Mucosa of stomach (tissue), 1 donor: ENCODE data around the gene RABAC1.
"Not testable (repeated sequence)": the region's sequence is repeated elsewhere in the genome, so short reads cannot be mapped to it uniquely, and the experiment has no call there.

Experiments used
- H3K27me3 ChIP-seq: one replicate; pipeline ENCODE4 v1.7.0; 2013; ENCODE audit warnings: mild to moderate bottlenecking, low read length; ENCODE audit not compliant: control insufficient read depth, insufficient read depth
- H3K36me3 ChIP-seq: one replicate; pipeline ENCODE4 v1.7.0; 2013; ENCODE audit warnings: low read length; ENCODE audit not compliant: control insufficient read depth, insufficient read depth
- H3K4me1 ChIP-seq: one replicate; pipeline ENCODE4 v1.7.0; 2013; ENCODE audit warnings: mild to moderate bottlenecking, low read length; ENCODE audit not compliant: control insufficient read depth, insufficient read depth
- H3K4me3 ChIP-seq: one replicate; pipeline ENCODE4 v1.7.0; 2013; ENCODE audit warnings: low read length
- H3K9ac ChIP-seq: one replicate; pipeline ENCODE4 v1.7.0; 2013; ENCODE audit warnings: mild to moderate bottlenecking, low read length, moderate library complexity
- H3K9me3 ChIP-seq: one replicate; pipeline ENCODE4 v1.7.0; 2013; ENCODE audit warnings: mild to moderate bottlenecking, low read length, moderate library complexity; ENCODE audit not compliant: control insufficient read depth
- donor health status: Pancreatic carcinoma.

The RABAC1 gene

DNA sequence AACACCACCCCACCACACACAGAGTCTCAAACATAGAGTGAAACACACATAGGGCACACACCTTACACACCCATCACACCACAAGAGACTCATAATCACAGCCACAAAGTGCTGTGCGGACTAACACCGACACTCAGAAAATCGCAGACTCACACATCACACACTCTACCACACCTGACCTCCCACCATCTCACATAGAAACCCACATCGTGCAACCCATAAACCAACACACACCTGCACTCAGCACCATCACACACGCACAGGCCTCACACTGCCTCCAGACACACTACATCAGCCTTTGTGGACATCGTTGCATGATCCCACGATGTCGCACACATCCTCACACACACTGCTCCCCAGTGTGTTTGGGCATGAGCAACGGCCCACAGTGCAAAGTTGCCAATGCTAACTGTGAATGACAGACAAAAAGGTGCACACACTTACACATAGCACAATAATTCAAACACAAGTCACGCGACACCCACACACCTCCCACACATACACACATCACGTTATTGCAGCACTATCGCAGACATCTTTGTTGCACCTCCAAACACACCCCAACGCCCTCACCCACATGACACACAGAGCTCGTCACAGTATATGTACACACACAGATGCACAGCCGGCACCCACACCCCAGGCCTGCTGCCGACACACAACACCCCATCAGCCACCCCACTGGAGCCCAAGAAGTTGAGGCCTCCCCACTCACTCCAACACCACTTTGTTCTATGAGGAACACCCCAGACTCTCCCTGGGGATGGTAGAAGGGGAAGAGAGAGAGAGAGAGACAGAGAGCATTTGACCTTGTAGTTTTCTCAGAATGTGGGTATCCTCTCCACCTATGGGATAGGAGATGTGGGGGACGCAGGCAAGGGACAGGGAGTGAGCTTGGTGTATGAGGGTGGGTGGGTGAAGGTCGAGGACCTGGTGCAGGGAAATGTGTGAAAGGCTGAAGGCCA is 36.2 kb upstream of the RABAC1 start:
- H3K9ac ChIP-seq = no peak overlapping the region
- H3K27me3 ChIP-seq = peaks cover 72% of the 10 kb centered on the region
- H3K4me3 ChIP-seq = no peak overlapping the region
- H3K4me1 ChIP-seq = peaks cover 4% of the 10 kb centered on the region
- no peaks in the 10 kb centered on the region for H3K9me3 ChIP-seq
- no peaks in the 10 kb centered on the region for H3K36me3 ChIP-seq

- no peak overlapping the region for H3K9ac ChIP-seq
- no peaks in the 10 kb centered on the region for H3K9me3 ChIP-seq
- peaks cover 65% of the 10 kb centered on the region for H3K27me3 ChIP-seq
- H3K36me3 ChIP-seq = no peaks in the 10 kb centered on the region
- H3K4me3 ChIP-seq = no peak overlapping the region
- peaks cover 4% of the 10 kb centered on the region for H3K4me1 ChIP-seq
Observed at GRCh38 chr19:41994521-41994971, 35.4 kb upstream of the RABAC1 start.

DNA sequence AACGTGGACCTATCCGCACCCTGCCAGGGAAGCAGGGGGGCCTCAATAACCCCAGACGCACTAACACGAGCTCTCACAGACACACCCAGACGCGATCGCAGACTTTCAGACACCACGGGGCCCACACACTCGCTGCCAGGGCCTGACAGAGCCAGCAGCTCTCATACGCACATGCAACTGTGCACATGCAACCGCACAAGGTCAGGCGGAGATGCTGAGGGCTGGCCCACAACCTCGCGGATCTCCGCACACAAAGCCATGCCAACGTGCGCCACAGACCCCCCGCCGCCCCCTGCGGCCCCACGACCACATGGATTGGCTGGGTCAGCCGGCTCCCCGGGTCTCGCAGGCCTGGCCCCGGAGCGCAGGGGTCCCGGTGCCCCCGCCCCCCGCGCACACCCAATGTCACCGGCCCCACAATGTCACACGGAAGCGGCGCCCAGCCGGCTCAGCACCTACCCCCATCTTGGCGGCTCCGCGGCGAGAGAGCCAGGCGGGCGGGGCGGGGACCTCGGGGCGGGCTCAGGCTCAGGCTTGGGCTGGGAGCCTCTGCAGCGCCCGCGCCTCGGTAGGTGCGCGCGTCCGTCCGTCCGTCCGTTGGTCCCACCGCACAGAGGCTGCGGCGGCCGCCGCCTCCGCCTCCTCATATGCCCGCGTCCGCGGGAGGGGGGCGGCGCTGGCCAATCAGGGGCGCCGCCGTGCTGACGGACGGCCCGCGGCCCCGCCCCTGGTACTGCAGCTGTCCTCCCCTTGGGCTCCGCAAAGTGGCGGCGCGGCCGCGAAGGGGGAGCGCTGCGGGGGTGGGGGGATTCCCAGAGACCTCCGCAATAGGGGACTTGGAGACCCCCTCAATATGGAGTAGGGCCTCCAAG is 34.7 kb upstream of the RABAC1 start, which contains the start of gene ATP1A3:
Gene ATP1A3 (minus strand): TSS at position 619 of the 872 bp plus-strand sequence. CDS start 154 bp downstream, at position 465.
- Histone ChIP-seq H3K4me3 (no peak within 1 kb of the TSS), H3K9me3 (no peaks in the 10 kb centered on the region), H3K36me3 (no peaks in the 10 kb centered on the region), H3K27me3 (peaks cover 59% of the 10 kb centered on the region), H3K4me1 (peaks cover 4% of the 10 kb centered on the region), H3K9ac (no peak within 1 kb of the TSS)

- H3K4me3 ChIP-seq, H3K4me1 ChIP-seq: not testable (repeated sequence)
- peaks cover 45% of the 10 kb centered on the region for H3K27me3 ChIP-seq
Observed at GRCh38 chr19:41991925-41992569, 32.9 kb upstream of the RABAC1 start.

DNA sequence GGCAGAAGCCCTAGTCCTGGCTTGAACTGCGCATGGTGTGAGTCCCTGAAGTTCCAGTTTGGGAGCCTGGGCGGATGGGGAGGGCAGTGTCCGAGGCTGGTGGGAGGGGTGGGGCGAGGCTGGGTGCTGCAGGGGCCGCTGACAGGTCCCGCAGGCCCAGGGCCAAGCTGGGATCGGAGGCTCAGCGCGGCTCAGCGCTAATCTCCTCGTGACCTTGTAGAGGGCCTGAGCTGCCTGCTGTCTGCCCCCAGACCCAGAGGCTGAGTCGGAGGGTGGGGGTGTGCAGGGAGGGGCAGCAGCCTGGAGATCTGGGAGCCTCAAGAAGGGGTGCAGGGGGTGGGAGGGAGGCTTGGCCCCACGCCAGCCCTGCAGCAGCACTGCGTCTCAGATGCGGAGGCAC is 31.9 kb upstream of the RABAC1 start:
- Histone ChIP-seq H3K9ac (no peak overlapping the region), H3K4me3 (no peak overlapping the region), H3K36me3 (no peaks in the 10 kb centered on the region), H3K9me3 (no peaks in the 10 kb centered on the region), H3K4me1 (peaks cover 4% of the 10 kb centered on the region), H3K27me3 (peaks cover 35% of the 10 kb centered on the region)

More at GRCh38 chr19:41991925-41992569, 32.9 kb upstream of the RABAC1 start:
- H3K36me3 ChIP-seq, H3K9me3 ChIP-seq, H3K9ac ChIP-seq: not testable (repeated sequence)

DNA sequence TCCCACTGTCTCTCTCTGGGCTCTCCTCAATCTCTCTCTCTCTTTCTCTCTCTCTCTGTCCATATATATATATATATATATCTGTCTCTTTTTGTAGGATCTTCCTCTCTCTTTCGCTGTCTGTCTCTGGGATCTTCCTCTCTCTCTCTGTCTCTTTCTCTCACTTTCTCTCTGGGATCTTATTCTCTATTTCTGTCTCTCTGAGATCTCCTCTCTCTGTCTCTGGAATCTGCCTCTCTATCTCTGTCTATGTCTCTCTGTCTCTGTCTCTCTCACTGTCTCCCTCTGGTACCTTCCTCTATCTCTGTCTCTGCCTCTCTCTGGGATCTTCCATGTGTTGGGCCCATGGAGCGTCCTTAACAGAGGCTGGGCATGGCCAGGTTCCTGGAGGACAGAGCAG is 31.5 kb upstream of the RABAC1 start:
- peaks cover 31% of the 10 kb centered on the region for H3K27me3 ChIP-seq
- peaks cover 4% of the 10 kb centered on the region for H3K4me1 ChIP-seq
- H3K36me3 ChIP-seq = no peaks in the 10 kb centered on the region
- no peaks in the 10 kb centered on the region for H3K9me3 ChIP-seq
- H3K4me3 ChIP-seq = no peak overlapping the region
- no peak overlapping the region for H3K9ac ChIP-seq

DNA sequence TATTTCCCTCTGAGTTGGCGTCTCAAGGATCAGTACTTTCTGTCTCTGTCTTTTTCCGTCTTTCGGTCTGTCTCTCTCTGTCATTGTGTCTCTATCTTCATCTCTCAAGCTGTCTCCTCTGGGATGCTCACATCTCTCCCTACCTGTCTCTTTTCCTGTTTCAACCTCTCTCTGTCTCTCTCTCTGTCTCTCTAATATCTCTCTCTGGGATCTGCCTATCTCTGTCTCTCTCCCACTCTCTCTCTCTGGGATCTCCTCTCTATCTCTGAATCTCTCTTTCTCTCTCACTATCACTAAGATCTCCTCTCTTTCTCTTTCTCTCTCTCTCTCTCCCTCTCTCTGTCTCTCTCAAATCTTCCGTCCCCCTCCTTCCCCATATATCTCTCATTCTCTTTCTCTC is 30.9 kb upstream of the RABAC1 start:
- H3K9me3 ChIP-seq = no peaks in the 10 kb centered on the region
- H3K4me3 ChIP-seq = no peak overlapping the region
- peaks cover 4% of the 10 kb centered on the region for H3K4me1 ChIP-seq
- no peak overlapping the region for H3K9ac ChIP-seq
- peaks cover 25% of the 10 kb centered on the region for H3K27me3 ChIP-seq
- no peaks in the 10 kb centered on the region for H3K36me3 ChIP-seq

DNA sequence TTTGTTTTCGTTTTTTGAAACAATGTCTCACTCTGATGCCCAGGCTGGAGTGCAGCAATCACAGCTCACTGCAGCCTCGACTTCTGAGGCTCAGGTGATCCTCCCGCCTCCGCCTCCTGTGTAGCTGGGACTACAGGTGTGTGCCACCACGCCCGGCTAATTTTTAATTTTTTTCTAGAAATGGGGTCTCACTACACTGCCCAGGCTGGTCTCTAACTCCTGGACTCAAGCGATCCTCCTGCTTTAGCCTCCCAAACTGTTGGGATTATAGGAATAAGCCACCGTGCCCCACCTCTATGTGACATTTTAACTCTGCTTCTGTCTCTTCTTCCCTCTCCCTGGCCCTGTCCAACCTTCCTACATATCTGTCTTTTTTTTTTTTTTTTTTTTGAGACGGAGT is 29.8 kb upstream of the RABAC1 start:
- Histone ChIP-seq H3K4me1 (peaks cover 4% of the 10 kb centered on the region), H3K9ac (no peak overlapping the region), H3K4me3 (no peak overlapping the region), H3K27me3 (peaks cover 20% of the 10 kb centered on the region), H3K9me3 (no peaks in the 10 kb centered on the region), H3K36me3 (no peaks in the 10 kb centered on the region)

DNA sequence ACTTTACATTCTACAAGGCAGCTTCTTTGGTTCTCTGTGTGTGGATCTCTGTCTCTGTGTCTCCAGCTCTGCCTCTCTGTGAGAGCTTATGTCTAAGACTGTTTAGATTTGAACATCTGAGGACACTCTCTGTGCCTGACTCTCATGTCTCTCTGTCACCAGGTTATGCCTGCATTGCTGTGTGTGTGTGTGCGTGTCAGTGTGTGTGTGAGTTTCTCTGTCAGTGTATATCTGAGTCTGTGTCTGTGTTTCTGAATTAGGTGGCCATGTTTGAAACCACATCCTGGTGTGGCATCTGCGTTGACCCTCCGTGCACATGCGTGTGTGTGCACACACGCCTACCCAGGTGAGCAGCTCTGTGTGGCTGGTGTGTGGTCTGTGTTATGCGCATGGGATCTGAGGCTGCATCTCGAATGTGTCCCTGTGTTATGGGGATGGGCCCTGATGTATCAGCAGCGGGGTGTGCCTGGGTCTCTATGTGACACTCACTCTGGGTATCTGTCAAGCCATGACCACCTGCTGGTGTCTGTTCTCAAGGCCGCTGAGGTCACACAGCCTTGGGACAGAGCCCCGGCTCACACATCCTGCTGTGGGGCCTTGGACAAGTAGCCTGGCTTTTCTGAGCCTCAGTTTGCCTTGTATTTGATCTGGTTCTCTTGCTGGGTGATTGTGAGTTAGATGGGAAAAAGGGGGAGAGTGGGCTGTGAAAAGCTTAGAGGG is 28.2 kb upstream of the RABAC1 start:
- H3K36me3 ChIP-seq = no peaks in the 10 kb centered on the region

DNA sequence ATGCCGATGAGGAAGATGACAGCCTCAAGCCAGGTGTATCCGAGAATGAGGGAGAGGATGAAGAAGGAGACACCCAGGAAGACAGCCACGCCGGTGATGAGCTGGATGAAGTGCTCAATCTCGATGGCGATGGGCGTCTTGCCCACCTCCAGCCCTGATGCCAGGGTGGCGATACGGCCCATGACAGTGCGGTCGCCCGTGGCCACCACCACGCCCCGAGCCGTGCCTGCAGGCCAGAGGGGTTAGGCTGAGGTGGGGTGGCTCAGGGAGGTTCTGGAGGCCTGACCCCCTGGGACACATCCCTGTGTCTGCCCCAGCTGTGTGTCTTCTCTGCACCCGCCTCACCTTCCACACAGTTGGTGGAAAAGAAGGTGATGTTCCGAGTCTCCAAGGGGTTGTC is 25.8 kb upstream of the RABAC1 start:
- H3K36me3 ChIP-seq = no peaks in the 10 kb centered on the region
- no peak overlapping the region for H3K4me3 ChIP-seq
- H3K9me3 ChIP-seq = no peaks in the 10 kb centered on the region
- H3K9ac ChIP-seq = no peak overlapping the region
- H3K4me1 ChIP-seq = no peaks in the 10 kb centered on the region
- H3K27me3 ChIP-seq = no peaks in the 10 kb centered on the region

More for the DNA sequence above, 28.2 kb upstream of the RABAC1 start:
- H3K9ac ChIP-seq = no peak overlapping the region
- no peak overlapping the region for H3K4me3 ChIP-seq
- H3K27me3 ChIP-seq = peaks cover 11% of the 10 kb centered on the region
- H3K4me1 ChIP-seq = no peaks in the 10 kb centered on the region
- no peaks in the 10 kb centered on the region for H3K9me3 ChIP-seq

DNA sequence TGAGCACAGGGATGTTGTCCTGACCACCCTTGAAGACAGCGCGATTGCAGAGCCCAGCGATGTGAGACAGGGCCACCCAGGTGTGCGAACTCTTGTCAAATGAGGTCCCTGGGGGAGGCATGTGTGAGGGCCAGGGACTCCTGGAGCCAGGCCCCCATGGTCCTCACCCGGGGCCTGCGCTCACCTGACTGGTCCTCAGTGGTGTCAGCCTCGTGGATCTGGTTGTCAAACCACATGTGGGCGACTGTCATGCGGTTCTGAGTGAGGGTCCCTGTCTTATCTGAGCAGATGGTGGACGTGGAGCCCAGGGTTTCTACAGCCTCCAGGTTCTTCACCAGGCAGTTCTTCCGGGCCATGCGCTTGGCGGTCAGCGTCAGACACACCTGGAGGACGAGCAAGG is 22.6 kb upstream of the RABAC1 start:
- no peak overlapping the region for H3K4me3 ChIP-seq
- H3K4me1 ChIP-seq = no peaks in the 10 kb centered on the region
- H3K9ac ChIP-seq = no peak overlapping the region
- H3K9me3 ChIP-seq = no peaks in the 10 kb centered on the region
- no peaks in the 10 kb centered on the region for H3K27me3 ChIP-seq
- H3K36me3 ChIP-seq = no peaks in the 10 kb centered on the region
